ENCODE results near the gene ZNF92.
"Not testable (repeated sequence)": the region's sequence is repeated elsewhere in the genome, so short reads cannot be mapped to it uniquely, and the experiment has no call there.

ZNF92 gene

DNA sequence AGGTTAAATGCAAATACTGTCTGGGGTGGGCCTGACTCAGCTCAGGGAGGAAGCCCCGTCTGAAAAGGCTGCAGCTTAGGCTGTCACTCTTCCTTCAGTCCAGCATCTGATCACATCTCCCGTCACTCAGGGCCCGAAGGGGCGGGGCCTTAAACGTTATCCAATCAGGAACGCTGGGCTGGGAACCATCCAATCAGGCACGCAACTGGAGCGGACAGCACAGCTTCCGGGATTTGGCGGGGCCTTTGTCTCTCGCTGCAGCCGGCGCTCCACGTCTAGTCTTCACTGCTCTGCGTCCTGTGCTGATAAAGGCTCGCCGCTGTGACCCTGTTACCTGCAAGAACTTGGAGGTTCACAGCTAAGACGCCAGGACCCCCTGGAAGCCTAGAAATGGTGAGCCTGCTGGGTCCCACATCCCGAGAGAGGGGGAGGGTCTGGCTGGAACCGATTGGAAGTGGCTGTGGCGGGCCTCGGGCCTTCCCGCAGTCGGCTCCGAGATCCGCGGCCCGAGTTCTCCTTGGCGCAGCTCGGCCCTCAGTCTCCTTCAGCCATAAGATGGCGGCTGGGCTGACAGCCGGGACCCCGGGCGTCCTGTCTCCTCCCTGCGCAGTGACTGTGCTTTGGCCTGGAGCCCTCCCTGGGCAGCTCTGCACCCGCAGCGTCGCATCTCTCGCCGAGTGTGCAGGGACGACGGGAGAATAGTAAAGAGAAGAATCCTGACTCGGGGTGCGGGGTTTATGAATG lies at the start of gene ZNF92:
Gene ZNF92, plus strand, starts transcription at position 248 of the 744 bp plus-strand sequence. Its CDS starts 143 bp downstream, at position 391.
- peak; percentile 87 to 88 for DNase-seq (ENCODE audit: low read depth in 2 of 2)

DNA sequence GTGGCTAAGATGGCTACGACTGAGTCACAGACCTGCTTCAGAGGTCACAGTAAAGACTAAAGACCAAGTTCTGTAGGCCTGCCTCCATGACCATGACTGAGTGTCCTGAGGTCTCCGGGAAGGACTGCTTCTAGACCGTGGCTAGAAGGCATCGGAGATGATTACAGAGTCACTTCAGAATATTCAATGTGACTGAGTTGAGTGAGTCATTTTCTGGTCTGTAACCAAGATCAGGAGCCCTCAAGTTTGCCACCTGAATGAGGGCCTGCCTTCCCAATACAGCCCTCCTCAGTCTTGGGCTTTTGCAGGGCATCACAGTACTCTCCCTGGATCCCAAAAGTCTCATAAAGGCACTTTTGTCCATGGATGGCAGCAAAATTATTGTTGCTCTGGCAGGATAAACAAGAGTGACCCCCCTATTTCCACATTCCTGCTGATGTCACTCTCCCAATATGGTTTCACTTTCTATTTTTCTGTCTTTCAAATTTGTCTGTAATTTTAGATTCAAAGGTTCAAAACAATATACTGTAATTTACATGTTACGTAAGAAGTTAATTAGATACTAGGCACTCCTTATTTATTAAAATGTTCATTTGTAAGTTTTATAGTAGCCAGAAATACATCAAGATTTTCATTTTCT lies 47.7 kb upstream of the ZNF92 start:
- no peak for DNase-seq (ENCODE audit: low read depth in 2 of 2)

DNA sequence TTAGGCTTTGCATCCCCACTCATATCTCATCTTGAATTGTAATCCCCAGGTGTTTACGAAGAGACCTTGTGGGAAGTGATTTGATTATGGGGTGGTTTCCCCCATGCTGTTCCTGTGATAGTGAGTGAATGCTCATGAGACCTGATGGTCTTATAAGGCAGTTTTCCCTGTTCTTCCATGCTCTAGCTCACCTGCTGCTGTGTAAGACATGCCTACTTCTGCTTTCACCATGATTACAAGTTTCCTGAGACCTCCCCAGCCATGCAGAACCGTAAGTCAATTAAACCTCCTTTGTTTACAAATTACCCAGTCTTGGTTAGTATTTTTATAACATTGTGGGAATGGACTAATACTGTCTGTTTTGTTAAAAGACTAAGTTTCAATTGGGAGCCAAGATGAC lies 35.3 kb upstream of the ZNF92 start:
- no peak for DNase-seq (ENCODE audit: low read depth in 2 of 2)

DNA sequence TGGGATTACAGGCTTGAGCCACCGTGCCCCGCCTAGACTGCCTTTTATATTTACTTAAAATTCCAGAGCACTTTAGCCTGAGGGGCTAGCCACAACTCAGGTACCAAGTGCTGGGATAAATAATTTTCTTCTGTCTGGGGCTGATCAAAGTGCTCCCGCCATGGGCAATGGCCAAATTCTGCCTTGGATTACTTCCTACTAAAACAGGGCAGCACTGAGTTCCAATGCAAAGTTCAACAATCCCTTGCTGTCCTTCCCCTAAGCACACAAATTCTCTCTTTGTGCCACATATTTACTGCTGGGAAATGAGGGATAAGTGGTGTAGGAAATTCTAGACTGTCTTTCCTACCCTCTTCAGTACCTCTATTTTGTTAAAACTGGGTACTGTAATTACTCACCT lies 34.4 kb upstream of the ZNF92 start:
- no peak for DNase-seq (ENCODE audit: low read depth in 2 of 2)

DNA sequence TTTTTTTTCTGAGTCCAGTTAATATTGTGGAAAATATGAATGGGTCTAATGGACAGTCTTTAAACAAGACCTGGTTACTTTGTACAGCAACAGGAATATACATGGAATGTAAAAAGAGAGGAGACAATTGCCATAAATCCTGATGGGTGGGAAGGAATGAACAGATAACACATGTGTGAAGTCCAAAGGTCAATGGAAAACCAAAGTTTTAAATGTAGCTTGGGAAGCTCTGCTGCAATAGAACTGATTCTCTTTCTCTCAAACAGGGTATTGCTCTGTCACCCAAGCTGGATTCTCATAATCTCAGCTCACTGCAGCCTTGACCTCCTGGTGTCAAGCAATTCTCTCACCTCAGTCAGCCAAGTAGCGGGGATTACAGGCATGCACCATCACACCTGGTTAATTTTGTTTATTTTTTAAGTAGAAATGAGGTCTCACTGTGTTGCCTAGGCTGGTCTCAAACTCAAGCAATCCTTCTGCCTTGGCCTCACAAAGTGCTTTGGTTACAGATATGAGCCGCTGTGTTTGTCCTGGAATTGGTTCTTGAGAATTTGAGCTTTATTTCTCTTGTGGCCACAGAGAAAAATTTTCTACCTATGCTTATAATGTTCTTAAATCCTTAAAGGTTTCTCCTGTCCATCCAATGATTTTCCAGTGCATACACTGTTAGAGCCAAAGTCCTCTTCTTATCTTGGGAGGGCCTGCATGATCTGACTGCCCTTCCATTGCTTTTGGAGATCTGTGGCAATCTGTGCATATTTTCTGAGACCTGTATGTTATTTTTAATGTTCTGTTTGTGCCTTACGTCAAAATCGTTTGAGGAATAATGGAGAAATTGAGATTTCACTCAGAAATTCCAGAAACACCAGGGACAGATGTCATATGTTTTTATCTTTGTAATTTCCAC lies 30.7 kb upstream of the ZNF92 start:
- no peak for DNase-seq (ENCODE audit: low read depth in 2 of 2)

DNA sequence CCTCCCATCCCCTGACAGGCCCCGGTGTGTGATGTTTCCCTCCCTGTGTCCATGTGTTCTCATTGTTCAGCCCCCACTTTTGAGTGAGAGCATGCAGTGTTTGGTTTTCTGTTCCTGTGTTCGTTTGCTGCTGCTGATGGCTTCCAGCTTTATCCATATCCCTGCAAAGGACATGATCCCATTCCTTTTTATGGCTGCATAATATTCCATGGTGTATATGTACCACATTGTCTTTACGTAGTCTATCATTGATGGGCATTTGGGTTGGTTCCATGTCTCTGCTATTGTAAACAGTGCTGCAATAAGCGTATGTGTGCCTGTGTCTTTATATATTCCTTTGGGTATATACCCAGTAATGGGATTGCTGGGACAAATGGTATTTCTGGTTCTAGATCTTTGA lies 29.1 kb upstream of the ZNF92 start:
- DNase-seq (ENCODE audit: low read depth in 2 of 2), result not testable (repeated sequence)

DNA sequence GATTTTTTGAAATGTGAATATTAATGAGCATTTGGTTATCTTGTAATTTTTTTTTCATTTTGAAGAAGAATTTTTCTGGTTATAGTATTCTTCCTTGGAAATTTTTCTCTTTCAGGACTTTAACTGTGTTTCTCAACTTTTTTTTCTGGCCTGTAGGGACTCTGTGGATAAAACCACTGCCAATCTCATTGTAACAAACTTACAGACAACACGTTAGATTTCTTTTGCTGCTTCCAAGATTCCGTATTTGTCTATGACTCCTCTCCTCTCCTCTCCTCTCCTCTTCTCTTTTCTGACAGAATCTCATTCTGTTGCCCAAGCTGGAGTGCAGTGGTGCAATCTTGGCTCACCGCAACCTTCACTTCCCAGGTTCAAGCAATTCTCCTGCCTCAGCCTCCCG lies 19.4 kb upstream of the ZNF92 start:
- DNase-seq (ENCODE audit: low read depth in 2 of 2), result no peak

DNA sequence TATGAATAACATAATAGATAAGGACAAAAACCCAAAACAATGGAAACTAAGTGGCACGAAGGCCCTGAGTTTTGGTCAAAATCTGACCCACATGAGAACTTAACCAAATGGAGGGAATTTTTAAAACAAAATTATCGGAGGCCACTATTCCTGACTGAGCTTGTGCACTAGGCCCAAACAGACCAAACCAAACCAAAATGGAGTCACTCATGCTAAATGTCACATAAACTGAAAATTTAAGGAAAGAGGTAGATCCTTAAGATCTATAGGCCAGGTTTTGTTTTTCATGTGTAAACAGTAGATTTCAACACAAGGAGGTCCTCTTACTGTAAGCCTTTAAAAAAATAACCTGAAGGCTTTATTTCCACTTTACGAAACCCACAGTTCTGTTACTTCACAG lies 3.8 kb upstream of the ZNF92 start:
- no peak for DNase-seq (ENCODE audit: low read depth in 2 of 2)

DNA sequence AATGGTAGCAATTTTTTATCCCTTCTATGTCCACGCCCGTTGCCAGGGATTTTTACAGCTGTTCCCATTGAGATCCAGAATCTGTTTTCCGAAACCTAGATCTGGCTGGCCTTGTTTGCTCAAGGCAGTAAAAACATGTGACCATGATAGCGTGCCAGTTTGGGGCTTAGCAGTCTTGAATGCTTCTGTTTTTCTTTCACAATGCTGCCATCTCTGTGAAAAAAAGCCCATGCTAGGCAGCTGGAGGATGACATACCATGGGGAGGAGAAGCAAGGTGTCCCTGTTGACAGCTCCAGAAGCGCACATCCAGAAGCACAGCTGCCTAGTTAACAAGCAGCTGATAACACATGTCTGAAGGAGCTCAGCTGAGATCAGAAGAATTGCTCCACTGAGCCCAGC lies 2.2 kb upstream of the ZNF92 start:
- DNase-seq (ENCODE audit: low read depth in 2 of 2), result no peak

DNA sequence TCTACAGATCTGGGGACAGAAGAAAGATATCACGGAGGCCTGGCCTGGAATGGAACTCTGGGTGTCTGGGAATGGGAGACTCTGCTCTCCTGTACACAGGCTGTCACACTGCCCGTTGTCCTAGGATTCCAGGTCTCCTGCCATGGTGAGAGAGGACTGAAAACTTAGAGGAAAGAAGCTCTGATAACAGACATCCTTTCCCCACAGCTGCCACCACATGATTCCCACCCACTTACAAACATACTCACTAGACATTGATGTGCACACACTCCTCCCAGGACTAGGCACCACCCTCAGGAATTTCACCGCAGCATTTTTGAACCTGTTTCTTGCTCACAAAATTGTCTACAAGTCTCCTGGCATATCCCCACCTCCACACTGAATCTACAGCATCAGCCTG lies 5.7 kb downstream of the ZNF92 start:
- DNase-seq (ENCODE audit: low read depth in 2 of 2), result no peak

DNA sequence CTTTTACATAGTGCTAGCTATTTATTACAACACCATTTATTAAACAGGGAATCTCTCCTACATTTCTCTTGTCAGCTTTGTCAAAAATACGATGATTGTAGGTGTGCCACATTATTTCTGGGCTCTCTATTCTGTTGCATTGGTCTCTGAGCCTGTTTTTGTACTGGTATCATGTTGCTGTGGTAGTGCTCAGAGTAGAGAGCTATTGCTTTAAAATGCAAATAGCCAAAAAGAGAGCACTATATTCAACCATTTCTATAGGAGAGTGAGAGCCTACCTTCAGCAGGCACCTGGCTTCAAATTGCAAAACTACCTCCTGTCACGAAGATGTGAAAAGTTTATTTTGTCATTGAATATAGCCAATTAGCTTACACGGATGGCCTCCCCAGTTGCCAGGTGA lies 8.1 kb downstream of the ZNF92 start:
- DNase-seq (ENCODE audit: low read depth in 2 of 2), result no peak

DNA sequence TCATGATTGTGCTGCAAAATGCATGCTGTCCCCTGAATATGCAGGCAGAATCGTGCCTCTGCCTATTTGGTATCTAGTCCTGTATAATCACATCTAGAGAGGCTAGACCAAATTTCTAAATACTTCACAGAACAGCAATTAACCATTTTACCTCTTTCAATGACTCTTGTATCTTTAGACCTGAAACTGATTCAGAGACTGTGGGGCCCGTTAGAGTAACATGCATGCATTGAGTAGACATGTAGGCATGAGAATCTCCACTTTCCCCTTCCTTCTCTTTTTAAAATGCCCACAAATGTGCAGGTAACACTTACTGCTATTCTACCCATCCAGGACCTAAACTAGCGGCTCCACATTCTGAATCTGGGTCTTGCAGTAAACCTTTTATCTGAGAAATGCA lies 8.8 kb downstream of the ZNF92 start:
- no peak for DNase-seq (ENCODE audit: low read depth in 2 of 2)

DNA sequence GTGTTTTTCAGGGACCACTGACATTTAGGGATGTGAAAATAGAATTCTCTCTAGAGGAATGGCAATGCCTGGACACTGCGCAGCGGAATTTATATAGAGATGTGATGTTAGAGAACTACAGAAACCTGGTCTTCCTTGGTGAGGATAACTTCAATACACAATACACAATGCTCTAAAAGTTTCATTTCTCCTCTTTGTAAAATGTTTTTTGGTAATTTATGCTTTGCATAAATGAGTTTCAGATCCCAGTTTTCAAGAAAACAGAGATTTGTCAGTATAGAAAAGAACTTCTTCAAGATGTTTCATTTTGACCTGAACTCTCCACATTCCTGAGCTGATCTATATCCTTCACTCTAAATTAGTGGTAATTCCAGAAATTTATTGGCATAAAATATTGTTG lies 14.2 kb downstream of the ZNF92 start:
- no peak for DNase-seq (ENCODE audit: low read depth in 2 of 2)

DNA sequence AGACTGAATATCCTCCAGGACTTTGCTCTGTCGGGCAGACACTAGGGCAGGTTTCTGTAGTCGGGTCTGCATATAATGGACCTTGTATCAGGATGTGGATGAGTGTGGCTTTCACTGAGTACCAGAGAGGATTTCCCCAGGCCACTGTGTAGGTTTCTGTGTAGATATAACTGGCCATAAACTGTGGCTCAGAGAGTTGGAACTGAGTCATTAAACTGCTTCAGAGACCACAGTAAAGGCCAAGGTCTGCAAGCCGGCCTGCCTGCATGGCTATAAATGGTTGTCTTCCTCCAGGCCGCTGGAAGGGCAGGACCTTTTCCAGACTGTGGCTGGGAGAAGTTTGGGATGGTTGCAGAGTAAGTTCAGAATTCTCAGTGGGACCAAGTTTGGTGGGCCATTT lies 16.9 kb downstream of the ZNF92 start:
- no peak for DNase-seq (ENCODE audit: low read depth in 2 of 2)

DNA sequence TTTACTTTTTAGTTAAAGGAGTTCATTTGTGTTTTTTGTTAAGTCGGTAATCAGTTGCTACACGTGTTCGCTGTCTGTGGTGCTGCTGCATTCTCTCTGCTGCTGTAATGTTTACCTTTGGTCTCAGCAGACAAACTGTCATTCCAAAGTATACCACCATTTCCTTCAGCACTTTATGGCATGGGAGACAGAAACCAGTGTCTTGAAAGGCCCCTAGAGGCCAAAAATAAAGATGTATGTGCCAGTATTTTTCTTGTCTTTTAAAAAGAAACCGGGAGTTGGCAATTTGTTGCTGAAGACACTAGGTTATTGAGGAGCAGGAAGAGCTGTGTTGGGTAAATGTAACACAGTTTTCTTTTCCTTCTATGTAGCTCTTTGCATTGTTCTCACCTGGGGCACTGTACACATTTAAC lies 24.1 kb downstream of the ZNF92 start:
- DNase-seq (ENCODE audit: low read depth in 2 of 2), result no peak

DNA sequence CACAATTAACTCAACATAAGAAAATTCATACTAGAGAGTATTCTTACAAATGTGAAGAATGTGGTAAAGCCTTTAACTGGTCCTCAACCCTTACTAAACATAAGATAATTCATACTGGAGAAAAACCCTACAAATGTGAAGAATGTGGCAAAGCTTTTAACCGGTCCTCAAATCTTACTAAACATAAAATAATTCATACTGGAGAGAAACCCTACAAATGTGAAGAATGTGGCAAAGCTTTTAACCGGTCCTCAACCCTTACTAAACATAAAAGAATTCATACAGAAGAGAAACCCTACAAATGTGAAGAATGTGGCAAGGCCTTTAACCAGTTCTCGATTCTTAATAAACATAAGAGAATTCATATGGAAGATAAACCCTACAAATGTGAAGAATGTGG lies 25.0 kb downstream of the ZNF92 start:
- not testable (repeated sequence) for DNase-seq (ENCODE audit: low read depth in 2 of 2)

DNA sequence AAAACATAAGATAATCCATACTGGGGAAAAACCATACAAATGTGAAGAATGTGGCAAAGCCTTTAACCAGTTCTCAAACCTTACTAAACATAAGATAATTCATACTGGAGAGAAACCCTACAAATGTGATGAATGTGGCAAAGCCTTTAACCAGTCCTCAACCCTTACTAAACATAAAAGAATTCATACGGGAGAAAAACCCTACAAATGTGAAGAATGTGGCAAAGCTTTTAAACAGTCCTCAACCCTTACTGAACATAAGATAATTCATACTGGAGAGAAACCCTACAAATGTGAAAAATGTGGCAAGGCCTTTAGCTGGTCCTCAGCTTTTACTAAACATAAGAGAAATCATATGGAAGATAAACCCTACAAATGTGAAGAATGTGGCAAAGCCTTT lies 25.4 kb downstream of the ZNF92 start:
- not testable (repeated sequence) for DNase-seq (ENCODE audit: low read depth in 2 of 2)

DNA sequence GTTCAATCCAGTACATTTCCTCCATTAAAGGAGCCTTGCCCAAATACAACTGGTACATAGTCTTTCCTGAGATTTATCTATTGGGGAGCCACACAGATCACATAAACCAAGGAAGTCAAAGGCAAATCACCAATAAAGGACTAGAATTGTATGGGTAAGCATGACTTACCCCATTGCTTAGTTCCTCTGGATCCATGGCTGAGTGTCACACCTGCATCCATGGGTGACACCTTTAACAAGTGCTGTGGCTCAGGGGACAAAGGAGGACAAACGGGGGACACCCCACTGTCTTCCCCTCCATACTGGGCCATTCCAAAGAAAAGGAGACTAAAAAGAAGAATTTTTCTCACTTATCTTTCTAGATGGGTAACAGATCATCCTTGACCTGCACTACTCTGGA lies 30.4 kb downstream of the ZNF92 start:
- DNase-seq (ENCODE audit: low read depth in 2 of 2), result no peak

DNA sequence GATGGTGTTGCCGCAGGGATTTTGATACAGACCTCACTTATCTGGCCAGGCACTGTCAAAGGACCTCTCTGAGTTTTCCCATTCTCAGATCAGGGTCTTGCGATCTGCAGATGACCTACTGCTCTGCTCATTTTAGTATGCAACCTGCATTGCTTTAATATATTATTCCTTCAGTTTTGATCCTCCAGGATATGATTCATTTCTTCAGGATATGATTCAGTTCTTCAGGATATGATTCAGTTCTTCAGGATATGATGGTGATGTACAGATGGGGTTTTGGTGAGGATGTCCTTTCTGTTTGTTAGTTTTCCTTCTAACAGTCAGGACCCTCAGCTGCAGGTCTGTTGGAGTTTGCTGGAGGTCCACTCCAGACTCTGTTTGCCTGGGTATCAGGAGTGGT lies 33.1 kb downstream of the ZNF92 start:
- not testable (repeated sequence) for DNase-seq (ENCODE audit: low read depth in 2 of 2)

DNA sequence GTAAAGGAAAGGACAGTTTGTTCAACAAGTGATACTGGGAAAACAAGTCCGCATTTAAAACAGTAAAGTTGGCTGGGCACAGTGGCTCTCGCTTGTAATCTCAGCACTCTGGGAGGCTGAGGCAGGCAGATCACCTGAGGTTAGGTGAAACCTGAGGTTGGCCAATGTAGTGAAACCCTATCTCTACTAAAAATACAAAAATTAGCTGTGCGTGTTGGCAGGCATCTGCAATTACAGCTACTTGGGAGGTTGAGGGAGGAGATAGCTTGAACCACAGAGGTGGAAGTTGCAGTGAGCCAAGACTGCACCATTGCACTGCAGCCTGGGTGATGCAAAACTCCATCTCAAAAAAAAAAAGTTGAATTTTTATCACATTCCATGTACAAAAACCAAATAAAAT lies 35.7 kb downstream of the ZNF92 start:
- no peak for DNase-seq (ENCODE audit: low read depth in 2 of 2)

DNA sequence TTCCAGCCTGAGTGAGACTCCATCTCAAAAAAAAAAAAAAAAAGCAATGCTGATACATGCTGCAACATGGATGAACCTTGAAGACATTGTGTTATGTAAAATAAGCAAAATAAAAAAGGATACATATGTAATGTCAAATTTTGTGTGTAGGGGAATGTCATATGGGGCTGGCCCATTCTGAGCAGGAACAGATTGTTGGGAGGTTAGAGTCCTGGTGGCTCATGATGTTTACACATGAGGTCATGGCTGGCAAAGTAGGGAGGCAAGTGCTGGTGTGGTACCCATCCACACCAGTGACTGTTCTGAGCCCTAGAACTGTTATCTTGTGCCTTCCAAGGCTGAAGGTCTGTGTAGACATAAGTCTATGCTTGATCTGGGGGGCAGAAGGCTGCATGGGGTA lies 37.6 kb downstream of the ZNF92 start:
- DNase-seq (ENCODE audit: low read depth in 2 of 2), result no peak

DNA sequence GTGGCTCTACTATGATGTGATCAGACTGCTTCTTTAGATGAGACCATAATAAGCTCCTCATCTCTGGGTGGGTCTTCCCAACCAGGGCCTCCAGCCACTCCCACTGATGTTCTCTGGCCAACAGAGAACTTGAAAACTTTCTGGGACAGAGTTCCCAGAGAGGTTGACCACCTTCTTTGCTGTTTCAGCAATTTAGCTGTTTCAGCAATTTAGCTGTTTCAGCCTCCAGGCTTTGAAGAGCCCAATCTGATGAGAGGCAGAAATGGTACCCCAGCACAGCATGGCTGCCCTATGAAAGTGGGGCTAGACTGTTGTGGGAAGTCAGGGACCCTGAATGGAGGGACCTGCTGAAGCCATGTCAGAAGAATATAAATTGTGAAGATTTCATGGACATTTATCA lies 49.0 kb downstream of the ZNF92 start:
- no peak for DNase-seq (ENCODE audit: low read depth in 2 of 2)

DNA sequence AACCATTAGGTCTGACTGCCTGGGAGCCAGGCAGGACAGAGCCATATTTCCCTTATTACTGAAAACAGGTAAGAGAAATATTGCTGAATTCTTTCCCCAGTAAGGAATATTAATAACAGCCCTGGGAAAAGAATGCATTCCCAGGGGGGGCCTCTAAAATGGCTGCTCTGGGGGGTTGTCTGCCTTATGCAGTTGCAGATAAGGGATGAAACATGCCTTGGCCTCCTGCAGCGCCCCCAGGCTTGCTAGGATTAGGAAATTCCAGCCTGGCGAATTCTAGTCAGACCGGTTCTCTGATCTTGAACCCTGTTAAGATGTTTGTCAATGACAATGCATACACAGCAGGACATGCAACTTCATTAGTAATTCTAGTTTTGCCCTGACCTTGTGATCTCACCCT lies 49.6 kb downstream of the ZNF92 start:
- DNase-seq (ENCODE audit: low read depth in 2 of 2), result not testable (repeated sequence)
